Skin epidermis (tissue), 12 donors: ENCODE data around the gene NR1H4.
"Not testable (repeated sequence)": the region's sequence is repeated elsewhere in the genome, so short reads cannot be mapped to it uniquely, and the experiment has no call there.

Experiments
- H3K27ac ChIP-seq, 21 experiments: fragments of 200-600 bp; sonication (generic) in 11 of 21; one replicate each; pipeline ENCODE4 v1.5.0; 2020; ENCODE audit warnings: mild to moderate bottlenecking in 3 of 21, inconsistent platforms in 2 of 21, moderate library complexity in 2 of 21
- H3K4me3 ChIP-seq, 7 experiments: fragments of 200-600 bp; sonication (generic) in 2 of 7; one replicate each; pipeline ENCODE4 v1.5.0; 2020; ENCODE audit warnings: inconsistent platforms in 2 of 7, mild to moderate bottlenecking in 2 of 7, moderate library complexity in 1 of 7

The NR1H4 gene

GRCh38 chr12:100473716-100474150, at the start of gene NR1H4:
NR1H4 (plus strand) TSS chr12:100473866; CDS start chr12:100493324, 19,458 bp downstream.
- H3K4me3 ChIP-seq: no peak within 1 kb of the TSS
- no peak within 1 kb of the TSS for H3K27ac ChIP-seq

- Histone ChIP-seq H3K4me3 (no peak overlapping the region), H3K27ac (no peak overlapping the region)
Measured at GRCh38 chr12:100426145-100426544, 47.5 kb upstream of the NR1H4 start.

DNA sequence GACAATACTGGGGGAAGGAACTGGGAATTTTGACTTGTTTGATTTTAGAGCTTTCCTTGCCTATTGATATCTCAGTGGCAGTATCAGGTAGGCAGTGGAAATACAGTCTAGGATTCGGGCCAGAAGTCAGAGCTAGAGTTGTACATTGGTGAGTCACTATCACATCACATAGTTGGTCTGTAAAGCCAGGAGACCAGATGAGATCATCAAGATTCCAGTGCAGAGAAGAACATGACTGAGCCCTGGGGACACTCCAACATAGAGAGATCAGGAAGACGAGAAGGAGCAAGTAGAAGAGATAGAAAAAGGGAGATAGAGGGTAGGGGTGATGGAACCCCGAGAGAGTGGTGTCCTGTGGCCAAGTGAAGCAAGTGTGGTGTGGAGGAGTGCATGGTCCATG, 46.6 kb upstream of the NR1H4 start:
- no peak overlapping the region for H3K4me3 ChIP-seq
- no peak overlapping the region for H3K27ac ChIP-seq

DNA sequence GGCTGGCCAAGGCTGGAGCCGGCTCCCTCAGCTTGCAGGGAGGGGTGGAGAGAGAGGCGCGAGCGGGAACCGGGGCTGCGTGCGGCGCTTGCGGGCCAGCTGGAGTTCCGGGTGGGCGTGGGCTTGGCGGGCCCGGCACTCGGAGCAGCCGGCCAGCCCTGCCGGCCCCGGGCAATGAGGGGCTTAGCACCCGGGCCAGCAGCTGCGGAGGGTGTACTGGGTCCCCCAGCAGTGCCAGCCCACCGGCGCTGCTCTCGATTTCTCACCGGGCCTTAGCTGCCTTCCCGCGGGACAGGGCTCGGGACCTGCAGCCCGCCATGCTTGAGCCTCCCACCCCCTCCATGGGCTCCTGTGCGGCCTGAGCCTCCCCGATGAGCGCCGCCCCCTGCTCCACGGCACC, 43.4 kb upstream of the NR1H4 start:
- not testable (repeated sequence) for H3K4me3 ChIP-seq, H3K27ac ChIP-seq

DNA sequence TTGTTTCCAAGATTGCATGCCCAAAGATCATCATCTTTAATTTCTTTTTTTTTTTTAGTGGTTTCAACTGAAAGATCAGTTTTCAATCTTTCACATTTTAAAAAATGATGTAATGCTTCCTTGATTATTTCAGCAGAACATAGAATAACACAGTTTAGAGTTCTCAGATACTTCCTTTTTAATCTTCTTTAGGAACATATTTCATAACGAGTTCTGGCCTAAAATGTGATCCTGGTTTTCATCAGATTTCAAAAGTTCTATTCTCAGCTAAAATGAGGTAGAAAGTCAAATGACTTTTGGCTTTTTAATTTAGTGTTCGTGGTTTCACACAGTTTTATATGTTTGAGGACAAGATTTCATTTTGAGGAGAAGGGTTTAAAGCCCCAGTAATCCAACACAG, 40.0 kb upstream of the NR1H4 start:
- no peak overlapping the region for H3K4me3 ChIP-seq
- no peak overlapping the region for H3K27ac ChIP-seq

DNA sequence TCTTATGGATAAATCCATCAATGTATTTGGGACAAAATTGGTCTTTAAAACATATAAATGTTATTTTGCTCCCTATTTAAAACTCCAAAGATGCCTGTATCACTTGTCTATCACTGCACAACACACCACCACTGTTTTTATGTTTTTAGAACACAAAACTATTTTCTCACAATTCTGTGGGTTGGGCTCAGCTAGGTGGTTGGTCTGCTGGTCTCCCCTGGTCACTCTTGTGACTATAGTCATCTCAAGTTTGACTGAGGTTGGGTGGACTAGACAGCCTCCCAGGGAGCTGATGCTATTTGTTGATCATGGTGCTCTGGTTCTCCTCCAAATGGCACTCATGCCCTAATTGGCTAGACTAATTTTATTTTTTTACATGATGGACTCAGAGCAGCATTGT, 39.5 kb upstream of the NR1H4 start:
- Histone ChIP-seq H3K27ac (no peak overlapping the region), H3K4me3 (no peak overlapping the region)

GRCh38 chr12:100435957-100436356, 37.7 kb upstream of the NR1H4 start:
- Histone ChIP-seq H3K27ac (no peak overlapping the region), H3K4me3 (no peak overlapping the region)

DNA sequence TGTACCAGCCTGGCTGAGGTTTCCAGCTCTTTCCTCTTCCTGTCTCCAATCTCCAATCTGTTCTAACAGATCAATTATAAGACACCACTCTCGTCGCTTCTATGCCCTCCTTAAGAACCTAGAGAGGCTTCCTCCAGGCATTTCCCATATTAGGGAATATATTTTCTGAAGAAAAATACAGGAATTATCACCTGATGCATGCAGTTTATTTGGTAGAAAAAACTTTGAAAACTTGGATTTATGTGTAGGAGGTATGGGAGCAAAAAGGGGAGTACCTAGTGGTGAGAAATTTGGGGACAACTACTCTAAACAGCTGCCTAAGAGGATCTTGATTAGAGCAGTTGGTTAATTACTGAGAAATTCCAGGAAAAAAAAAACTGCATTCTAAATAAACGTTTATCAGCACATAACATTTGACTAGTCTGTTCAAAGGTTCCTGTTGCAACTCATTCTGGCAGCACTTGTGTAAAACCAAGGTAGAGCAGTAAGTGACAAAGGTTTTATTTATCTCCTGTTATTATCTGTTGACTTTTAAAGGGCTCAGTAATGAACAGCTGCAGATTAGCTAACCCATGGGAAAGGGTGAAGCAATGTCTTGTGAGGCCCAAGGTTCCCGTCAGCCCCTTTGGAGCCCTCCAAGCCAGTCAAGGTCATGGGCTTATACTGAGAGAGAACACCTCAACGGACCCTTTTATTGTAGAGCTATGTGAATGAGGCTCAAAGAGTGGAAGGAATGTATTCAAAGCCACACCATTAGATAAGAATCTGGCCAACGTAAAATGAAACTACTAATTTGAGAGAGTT, 36.4 kb upstream of the NR1H4 start:
- H3K27ac ChIP-seq: no peak overlapping the region
- H3K4me3 ChIP-seq: no peak overlapping the region

GRCh38 chr12:100439797-100440196, 33.9 kb upstream of the NR1H4 start:
- no peak overlapping the region for H3K27ac ChIP-seq
- no peak overlapping the region for H3K4me3 ChIP-seq

- Histone ChIP-seq H3K4me3 (no peak overlapping the region), H3K27ac (no peak overlapping the region)
Measured at GRCh38 chr12:100442403-100442802, 31.3 kb upstream of the NR1H4 start.

DNA sequence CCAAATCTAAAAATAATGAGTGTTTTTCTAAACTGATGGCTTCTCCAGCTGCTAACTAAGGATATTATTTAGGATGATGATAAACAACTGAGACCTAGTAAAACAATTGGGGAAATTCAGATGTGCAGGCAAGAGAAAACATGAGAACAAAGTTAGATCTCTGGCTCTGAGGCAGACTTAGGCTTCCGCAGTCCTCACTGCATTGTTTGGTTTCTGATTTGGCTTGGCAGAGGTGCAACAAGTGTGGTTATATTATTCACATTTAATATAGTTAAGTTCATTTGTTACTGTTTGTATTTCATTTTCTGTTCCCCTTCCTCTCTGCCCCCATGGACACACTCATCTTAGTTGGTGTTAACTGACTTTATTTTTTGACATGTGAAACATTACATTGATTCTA, 30.2 kb upstream of the NR1H4 start:
- Histone ChIP-seq H3K27ac (no peak overlapping the region), H3K4me3 (no peak overlapping the region)

DNA sequence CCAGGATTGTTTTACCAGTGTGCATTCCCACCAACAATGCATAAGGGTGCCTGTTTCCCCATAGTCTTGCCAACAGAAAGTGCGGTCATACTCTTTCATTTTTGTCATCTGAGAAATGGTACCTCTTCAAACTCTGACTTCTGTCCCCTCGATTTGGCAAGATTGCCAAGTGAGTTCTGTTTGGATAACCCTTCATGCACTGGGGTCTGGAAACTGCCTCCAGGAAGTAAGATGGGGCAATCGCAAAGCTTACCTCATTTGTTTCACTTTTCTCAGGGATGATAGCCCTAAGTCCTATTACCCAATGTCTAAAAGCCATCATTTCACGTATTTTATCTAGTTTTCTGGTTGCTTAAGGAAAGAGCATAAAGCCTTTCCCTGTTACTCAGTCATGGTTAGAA, 28.6 kb upstream of the NR1H4 start:
- Histone ChIP-seq H3K27ac (no peak overlapping the region), H3K4me3 (no peak overlapping the region)

- H3K4me3 ChIP-seq: no peak overlapping the region
- no peak overlapping the region for H3K27ac ChIP-seq
Measured at GRCh38 chr12:100447381-100447780, 26.3 kb upstream of the NR1H4 start.

- H3K4me3 ChIP-seq: no peak overlapping the region
- no peak overlapping the region for H3K27ac ChIP-seq
Measured at GRCh38 chr12:100448656-100449055, 25.0 kb upstream of the NR1H4 start.

DNA sequence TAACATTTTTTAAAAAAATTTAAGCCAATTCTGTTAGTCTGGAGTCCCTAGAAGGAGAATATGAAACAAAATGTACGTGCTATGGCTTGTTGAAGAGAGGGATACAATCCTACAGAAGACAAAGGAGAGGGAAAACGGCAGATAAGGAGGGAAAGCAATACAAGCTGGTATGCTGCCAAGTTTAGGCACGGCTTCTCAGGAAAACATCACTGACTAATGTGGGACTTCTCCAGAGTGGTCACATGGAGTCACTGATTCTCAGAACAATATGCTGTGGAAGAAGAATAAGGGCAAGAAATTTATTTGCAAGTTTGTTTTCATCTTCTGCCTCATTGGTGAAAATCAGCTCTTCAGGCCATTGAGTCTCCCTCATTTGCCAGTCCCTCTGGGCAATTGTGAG, 22.9 kb upstream of the NR1H4 start:
- no peak overlapping the region for H3K27ac ChIP-seq
- no peak overlapping the region for H3K4me3 ChIP-seq

DNA sequence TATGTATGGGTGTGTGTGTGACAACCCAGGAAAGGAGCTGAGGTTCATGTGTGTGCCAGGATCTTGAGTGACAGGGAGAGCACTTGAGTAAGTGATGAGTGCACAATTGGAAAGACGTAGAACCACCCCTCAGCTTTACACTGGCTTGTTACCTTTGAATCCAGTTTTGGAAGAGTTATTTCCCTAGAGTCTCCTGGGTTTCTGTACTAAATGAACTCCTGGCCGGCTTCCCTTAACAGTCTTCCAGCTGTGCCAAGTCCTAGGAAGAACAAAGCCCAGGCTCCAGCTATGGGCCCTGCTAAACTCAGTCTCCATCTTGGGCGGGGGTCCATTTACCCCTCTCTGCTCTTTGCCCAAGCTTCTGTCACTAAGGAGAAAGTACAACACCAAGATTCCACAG, 19.7 kb upstream of the NR1H4 start:
- H3K27ac ChIP-seq: no peak overlapping the region
- H3K4me3 ChIP-seq: no peak overlapping the region

DNA sequence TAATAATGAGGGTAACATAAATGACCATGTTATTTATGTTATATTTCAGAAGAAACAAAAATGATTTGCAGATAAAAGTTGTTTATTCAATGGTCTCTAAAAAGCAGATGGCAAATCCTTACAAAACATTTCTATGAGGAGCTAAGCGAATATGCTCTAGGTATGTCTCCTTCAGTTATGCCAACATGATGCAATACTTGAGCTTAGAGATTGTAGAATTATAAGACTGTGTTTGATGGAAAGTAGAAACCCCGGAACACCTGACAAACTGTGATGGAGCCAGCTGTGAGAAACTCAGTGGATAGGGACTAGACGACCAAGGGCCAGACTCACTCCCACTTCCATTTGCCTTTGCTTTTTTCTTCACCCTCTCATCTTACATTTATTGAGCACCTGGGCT, 17.8 kb upstream of the NR1H4 start:
- H3K4me3 ChIP-seq: no peak overlapping the region
- H3K27ac ChIP-seq: no peak overlapping the region

- no peak overlapping the region for H3K4me3 ChIP-seq
- no peak overlapping the region for H3K27ac ChIP-seq
Measured at GRCh38 chr12:100458191-100458590, 15.5 kb upstream of the NR1H4 start.

DNA sequence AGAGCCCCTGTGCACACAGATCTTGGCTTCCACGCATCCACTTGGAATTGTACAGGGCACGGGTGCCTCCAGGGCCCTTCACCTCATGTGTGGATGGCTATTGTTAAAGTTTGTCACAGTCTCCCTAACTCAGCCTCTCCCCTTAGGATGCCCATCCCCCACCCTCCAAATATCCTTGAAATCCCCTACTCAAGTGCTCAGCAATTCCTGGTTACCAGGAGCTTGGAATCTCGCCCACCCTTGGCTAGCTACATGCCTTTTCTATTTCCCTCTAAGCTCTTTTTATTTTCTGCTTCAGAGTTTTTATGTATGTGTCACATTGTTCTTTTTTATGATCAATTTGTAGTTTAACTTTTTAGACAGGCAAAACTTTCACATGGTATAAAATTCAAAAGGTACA, 13.0 kb upstream of the NR1H4 start:
- Histone ChIP-seq H3K27ac (no peak overlapping the region), H3K4me3 (no peak overlapping the region)

GRCh38 chr12:100461330-100461973, 12.2 kb upstream of the NR1H4 start:
- no peak overlapping the region for H3K27ac ChIP-seq
- H3K4me3 ChIP-seq: no peak overlapping the region

DNA sequence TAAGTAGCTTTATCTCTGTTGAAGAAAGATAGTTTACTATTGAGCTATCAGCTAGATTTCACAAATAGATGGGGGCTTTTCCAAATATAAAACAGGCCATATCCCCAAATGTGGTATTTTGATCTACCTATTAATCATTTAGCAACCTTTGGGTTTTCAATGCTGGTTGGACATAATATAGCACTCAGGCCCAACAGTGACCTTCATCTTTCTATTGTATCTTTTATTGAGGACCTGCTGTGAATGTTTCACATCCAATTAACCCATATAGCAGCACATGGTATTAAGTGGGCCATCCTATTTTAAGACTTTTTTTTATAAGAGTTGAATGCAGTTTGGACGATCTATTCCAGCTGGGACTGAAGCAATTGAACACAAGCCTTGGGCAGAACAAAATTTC, 10.0 kb upstream of the NR1H4 start:
- H3K27ac ChIP-seq: no peak overlapping the region

DNA sequence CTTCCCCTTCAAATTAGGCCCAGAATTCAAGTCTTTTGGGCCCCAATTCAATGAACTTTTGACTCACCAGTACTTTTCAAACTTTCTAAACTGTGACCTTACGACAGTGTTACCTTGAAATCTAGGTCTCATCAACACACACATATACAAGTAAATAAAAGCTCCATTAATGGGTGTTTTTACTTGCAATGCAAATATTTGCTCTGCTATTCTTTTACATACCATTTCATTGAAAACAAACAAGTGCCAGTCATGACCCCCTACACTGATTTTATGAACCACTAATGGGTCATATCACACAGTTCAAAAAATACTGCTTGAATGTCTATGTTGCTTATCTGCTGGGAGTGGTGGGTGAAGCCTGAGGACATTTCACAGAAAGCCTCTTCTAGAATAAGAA, 9.1 kb upstream of the NR1H4 start:
- Histone ChIP-seq H3K27ac (no peak overlapping the region), H3K4me3 (no peak overlapping the region)

More for the DNA sequence above, 10.0 kb upstream of the NR1H4 start:
- H3K4me3 ChIP-seq: no peak overlapping the region
